ENCODE data around the gene MYO1A. TPM values are rescaled to one million over a fixed set of nuclear protein-coding genes. Genes with fewer than 3 reads are reported as not detected.
"Not testable (repeated sequence)": the region's sequence is repeated elsewhere in the genome, so short reads cannot be mapped to it uniquely, and the experiment has no call there.

The MYO1A gene
- polyA plus RNA-seq, 10 donors: 0.11 to 0.71 (median 0.33) TPM; not detected in 4

DNA sequence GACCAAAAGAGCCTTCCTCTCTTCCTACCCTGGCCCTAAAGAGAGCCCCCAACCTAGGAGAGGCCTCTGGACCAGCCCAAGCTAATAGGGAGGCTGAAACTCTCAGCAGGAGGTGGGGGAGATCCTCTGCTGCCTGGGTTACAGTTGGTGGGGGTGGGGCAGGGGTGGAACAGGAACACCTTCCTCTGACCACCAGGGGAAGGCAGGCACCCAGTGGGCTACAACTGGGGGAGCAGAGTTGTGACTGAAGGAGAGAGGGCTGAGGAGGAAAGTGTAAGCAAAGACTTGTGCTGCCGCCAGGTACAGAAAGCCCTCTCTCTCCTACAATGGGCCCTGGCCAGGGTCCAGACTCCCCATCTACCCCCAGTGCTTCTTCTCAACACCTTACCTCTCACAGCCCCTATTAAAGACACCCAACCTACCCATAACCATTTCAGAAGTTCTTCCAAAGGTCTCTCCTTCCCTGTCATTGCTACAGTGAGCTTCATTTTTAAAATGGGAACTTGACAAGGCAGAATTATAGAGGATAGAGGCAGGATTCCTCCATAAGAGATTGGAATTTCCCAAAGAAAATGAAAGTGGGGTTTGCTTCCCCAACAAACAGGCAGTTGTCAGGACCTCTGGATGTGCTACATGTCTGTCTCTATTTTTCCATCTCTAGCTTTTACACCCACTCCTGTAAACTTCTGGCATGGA, 1.4 kb downstream of the MYO1A start:
- DNase-seq: no peak

DNA sequence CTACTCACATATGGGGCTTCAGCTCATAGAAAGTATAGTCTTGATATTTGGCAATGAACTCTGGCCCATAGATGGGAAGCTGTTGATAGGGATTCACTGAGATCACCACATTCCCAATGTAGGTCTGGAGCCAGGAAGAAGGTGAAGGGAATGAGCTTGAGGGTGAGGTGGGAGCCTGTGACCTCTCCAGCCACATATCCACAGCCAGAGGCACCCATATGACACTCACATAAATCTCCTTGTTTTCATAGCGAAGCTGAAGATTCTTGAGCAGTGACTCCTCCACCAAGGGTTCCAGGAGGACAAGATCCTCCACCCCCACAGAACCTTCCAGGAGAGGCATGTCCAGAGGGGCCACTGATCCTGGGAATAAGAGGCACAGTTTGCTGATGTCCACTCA, 1.9 kb downstream of the MYO1A start:
- no peak for DNase-seq

DNA sequence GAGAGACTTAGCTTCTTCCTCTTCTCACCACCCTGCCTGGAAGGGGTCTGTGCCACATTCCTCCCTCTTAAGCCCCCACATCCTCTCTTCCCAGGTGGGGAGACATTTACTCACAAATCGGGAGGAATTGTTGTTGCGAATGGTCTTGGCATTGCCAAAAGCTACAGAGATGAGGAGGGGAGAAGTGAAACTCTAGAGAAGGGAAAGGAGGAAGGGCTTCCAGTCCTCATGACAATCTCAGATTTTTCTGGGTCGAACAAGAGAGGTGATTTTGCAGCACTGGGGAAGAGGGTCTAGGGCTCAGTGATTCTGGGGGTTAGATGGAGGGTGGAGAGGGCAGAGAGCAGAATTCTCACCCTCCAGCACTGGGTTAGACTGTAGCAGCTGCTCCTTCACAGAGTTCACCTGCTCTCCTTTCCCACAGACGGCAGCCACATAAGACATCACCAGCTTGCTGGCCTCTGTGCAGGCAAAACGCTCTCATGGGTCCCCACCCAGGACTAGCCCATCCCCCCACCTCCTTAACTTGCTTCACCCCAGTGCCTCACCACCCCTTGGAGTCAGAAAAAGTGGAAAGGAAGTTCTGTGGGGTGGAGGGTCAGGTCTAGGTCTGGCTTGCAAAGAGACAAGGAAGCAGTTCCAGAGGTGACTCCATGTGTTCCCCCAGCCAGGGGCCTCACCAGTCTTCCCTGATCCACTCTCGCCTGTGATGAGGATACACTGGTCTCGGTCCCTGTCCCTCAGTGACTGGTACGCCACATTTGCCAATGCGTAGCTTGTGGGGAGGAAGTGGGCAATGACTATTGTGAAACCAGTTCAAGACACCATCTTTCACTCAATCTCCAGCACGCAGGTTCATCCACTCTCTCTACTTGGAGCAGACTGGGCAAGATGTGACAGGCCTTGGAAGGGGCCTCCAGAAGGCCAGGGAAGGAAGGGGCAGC, 2.7 kb downstream of the MYO1A start:
- no peak for DNase-seq

DNA sequence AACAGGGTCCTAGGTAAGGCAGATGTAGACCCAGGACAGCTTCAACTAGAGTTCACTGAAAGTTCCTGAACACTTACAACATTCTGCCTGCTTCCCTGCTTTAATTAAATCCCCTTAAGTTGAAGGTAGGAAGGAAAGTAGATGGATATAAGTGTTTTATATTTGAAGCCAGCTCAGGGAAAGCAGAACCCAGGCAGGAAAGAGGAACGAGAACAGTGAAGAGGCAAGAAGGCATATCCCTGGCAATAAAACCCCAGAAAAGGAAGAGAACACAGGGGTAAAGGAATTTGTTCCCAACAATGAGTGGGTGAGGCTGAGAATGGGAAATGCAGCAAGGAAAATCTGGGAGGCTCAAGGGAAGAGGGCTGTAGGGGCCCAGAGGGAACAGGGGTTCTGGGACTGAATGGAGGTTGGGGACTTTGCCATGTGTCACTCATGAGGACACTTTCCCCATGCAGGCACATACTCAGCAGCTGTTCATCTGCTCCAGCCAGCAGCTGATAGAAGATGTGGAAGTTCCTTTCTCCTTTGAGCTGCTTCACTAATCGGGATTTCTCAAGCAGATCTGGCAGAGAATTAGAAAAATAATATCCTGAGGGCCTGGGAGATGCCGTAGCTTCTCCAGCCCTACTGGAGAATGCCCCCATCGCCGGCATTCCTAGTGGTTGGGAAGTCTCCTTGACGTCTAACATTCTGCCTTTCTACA, 3.7 kb downstream of the MYO1A start:
- no peak for DNase-seq

DNA sequence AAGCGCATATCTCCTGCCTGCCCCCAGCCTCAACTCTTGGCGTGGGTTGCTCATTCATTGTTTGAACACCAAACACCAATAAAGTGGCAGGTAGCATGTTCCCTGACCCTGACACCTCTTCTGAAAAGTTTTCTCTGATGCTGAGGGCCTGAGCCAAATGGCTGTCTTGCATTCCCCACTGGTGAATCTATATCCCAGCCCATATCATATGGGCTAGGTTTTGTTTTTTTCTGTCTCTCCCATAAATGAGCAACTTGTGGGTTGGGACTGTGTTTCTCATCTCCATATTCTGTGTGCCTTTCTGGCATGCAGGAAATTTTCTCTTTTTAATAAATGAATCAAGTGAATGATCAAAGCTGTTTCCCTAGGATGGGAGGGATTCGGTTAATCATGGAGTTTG, 5.0 kb downstream of the MYO1A start:
- DNase-seq: no peak

DNA sequence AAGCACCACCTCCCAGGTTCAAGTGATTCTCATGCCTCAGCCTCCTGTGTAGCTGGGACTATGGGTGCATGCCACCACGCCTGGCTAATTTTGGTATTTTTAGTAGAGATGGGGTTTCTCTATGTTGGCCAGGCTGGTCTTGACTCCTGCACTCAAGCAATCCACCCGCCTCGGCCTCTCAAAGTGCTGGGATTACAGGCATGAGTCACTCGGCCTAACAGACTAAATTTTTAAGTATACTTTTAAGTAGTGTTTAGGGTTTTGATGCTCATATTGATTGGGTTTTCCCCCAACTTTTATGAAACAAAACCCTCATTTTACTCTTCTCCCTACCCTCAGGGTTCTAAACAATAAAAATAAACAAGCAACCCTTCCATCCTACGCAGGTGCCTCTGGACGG, 5.5 kb downstream of the MYO1A start:
- no peak for DNase-seq

DNA sequence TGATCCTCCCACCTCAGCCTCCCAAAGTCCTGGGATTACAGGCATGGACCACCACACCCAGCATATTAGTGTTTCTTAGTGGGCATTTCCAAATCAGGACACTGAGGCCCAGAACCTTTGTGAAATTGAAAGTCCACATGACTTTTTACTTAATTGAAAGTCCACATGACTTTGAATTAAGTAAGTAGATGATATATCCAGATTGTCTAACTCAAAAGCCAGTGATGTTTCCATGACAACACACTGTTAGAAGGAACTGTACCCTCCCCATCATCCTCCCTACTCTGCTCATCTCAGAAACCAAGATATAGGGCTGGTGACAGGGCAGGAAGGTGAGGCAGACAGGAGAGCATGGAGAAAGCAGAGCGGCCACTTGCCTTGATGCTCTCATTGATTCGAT, 7.2 kb downstream of the MYO1A start:
- DNase-seq: no peak

DNA sequence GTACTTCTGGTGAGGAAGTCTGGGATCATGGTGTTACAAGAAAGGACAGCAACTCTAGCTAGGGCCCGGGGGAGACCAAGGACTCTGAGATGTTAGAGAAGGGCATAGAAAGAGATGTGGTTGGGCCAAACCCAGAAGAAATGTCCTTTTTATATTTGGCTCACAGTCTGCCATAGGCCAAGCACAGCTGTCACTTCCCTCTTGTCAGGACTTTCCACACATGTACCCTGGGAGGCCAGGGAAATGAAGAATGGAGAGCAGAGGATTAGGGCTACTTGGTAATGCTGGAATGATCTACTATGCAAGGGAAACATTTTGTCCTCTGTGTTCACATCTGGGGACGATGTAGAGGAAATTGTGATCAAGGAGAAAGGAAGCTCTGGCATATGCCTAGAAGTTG, 9.2 kb downstream of the MYO1A start:
- DNase-seq: no peak

DNA sequence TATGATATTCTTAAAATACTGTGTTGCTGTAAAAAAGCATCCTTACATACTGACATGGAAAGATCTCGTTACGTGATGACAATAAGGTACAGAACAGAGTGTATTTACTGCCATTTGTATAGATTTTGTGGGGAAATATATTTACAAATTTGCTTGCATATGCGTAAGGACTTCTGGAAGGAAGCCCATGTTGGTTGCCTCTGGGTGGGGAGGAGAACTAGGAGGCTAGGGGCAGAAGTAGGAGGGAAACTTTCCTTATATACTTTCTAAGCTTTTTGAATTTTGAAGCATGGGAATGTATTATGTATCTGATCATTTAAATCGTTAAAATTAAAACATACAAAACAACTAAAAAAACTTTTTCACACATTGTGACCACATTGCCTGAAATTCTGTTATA, 9.7 kb downstream of the MYO1A start:
- no peak for DNase-seq

DNA sequence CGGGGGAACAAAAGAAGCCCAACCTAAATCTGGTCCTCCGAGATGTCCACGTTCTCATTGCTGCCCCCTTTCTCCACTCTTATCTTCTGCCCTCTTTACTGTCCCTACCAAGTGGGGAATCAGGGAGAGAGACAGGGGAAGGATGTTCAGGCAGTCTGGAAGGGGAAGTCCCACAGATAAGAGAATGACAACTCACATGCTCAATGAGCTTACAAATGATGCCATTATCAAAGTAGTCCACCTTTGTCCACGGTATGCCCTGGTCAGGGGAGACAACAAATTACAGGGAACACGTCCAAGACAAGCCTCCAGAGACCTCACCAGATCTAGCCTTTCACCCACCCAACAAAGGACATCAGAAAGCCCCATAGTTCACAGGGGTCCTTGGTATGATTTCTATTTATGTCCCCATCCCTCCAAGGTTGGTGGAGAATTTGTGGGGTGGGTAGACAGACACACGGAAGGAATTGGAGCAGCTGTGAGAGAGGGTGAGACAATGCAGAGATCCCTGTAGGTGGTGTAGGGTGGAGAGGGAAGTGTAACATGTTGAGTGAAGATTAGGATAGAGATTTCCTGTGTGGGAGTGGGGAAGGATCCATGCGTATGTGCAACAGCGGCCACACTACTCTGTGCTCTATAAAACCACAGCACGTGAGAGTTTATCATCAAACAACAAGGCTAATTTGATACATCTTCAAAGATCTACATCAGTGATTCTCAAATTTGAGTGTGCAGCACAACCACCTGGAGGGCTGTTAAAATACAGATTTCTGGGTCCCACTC, 10.7 kb downstream of the MYO1A start:
- DNase-seq: no peak

DNA sequence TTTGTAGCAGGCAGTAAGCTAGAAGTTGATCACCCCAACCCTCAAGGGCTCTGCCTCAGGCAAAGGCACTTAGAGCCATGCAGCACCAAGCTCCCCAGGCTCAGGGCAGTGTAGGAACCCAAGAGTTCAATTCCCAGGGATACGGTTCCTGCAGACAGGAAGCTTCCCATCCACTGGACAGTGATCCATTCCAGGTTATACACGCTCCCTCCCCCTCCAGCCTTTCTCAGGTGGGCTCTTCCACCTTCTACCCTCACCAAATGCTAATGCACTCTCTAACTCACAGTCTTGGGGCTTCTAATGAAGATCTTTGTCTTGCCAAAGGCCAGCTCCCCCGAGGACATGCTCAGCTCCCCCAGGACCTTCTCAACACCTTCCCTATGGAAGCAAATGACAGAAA, 12.7 kb downstream of the MYO1A start:
- no peak for DNase-seq

DNA sequence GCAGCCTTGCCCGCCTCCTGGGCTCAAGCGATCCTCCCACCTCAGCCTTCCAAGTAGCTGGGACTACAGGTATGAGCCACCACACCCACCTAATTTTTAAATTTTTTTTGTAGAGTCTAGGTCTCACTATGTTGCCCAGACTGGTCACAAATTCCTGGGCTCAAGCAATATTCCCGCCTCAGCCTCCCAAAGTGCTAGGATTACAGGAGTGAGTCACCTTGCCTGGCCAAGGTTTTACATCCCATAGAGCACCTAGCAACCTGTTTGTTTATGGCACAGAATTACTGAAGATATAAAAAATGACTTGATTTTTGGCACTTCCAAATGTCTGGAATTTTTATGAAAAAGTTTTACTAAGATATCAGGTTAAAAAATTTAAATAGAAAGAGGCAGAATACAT, 16.5 kb downstream of the MYO1A start:
- no peak for DNase-seq

DNA sequence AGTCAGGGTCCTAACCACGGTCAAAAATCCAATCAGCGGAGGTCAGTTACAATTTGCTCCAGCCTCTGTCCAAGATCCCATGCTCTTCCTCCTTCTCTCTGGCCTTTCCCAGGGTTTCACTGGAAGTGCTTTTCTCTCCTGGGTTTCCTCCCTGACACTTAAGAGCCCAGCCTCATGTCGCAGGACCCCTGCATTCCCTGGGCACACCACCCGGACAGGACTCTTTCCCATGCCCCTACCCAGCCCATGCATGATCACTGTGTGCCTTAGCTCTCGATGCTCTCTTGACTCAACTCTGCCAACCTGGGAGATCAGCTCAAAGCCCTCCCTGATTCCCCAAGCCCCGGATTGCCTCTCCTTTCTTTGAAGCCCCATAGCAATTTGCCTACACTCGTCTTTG, 18.1 kb downstream of the MYO1A start:
- no peak for DNase-seq

DNA sequence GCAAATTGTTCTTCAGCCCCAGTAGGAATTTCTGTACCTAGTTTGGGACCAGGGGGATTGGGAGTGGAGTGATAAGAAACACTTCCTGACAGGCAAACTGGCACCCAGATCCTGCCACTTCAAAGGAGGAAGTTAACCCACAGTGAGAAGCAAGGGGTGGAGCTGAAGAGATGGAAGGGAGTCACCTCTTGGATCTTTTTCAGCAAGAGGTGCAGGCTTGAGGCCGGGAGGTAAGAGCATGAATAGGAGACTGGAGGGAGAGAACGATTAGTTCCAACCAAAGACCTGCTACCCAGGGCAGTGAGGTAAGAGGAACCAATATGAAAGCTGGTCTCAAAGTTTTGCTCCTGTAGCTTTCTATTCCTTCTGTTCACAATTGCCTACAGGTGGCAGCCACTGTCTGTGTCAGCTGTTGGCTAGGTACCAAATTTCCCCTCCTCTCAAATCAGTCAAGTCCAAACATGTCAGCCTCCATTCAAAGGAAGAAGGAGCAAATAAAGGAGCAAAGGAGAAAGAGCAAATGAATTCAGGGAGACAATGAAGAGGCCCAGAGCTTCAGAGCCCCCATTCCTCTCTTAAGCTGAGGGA, 18.7 kb downstream of the MYO1A start:
- no peak for DNase-seq

DNA sequence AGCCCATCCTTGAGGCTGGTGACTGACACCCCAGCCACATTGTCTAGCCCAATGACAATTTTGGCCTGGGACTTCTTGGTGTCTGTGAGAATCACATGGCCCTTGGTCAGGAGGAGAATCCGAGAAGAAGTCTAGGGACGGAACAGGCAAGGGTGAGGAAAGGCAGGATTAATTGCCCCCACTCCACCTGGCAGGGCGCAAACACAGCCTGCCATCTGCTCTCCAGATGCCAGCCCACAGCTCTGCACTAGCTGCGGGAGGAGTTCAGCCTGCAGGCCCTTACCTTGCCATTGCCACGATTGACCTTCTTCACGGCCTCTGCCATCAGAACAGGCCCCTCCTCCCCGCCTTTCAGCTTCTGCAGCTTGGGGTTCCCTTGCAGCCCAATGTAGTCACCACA, 20.5 kb downstream of the MYO1A start:
- DNase-seq: no peak

DNA sequence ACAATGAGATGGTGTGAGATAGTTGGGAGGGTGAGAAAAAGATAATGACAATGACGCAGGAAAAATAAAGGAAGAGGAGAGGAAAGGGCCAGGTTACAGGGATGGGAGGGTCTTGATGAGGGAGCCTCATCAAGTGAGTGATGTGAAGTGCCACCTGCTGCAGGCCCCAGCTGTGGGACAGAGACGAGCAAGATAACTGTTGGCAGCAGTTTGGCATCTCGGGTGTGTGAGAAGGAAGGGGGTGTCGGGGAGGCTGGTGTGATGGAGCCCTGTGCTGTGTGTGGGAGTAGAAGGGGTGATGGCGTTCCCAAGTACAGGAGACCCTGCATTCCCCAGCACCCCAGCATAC, 22.1 kb downstream of the MYO1A start:
- DNase-seq: no peak

DNA sequence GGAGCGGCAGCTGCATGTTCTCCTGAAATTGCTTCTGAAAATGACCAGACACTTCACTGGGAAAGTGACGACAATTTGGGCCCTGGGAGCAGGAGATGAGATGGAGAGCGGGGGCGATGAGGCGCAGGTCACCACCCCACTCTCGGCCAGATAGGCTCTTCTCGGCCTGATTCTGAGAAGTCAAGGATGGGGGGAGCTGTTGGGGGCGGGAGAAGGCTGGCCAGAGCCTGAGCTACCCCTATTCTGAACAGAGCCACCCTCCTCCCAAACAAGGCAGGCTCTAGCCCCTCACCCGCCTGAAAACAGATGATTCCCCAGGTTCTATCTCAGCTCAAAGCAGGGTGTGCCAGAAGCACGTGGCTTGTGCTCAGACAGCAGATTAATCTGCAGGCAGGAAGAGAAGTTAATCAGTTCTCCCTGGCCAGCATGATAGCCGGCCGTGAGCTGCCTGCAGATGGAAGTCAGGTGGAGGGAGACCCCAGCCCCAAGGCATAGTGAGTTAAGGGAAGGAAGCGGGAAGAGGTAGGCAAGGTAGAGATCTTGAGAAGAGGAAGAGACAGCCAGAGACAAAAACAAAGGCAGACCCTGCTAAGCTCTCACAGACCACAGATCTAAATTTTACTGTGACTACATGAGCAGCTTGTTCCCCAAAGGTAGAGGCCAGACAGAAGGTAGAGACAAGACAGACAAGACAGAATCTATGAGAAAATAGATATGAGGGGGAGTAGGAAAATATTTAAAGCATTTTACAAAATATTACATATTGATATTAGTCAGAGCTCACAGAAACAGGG, 22.7 kb downstream of the MYO1A start:
- DNase-seq: no peak

DNA sequence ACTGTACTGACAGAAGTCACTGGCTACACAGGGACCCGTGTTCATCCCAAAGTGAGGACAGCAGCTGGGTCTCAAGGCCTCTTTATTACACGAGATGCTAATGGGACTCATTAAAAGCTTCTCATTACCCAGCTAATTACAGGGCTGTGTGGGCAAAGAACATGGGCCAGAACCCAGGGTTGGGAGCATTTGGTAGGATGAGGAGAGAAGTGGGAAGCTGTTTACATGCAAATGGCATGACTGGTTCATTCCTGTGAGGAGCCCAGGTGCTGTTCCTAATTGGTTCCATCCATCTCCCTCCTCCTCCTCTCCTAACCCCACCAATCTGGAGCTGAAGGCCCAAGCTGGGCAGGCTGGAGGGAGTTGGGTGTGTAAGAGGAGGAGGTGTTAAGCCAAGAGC, 24.7 kb downstream of the MYO1A start:
- no peak for DNase-seq

DNA sequence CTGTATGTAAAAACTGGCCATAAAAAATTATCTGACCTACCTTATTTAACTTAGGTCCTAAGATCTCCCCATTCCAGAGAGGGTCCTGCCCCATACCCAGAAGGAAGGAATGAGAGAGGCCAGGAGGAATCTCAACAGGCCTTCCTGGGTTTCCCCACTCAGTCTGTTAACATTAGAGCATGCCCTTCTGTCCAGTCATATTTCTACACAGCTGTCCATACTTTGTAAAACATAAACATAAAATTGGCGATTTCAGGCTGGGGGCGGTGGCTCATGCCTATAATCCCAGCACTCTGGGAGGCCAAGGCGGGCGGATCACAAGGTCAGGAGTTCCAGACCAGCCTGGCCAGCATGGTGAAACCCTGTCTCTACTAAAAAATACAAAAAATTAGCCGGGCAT, 27.6 kb downstream of the MYO1A start:
- not testable (repeated sequence) for DNase-seq

DNA sequence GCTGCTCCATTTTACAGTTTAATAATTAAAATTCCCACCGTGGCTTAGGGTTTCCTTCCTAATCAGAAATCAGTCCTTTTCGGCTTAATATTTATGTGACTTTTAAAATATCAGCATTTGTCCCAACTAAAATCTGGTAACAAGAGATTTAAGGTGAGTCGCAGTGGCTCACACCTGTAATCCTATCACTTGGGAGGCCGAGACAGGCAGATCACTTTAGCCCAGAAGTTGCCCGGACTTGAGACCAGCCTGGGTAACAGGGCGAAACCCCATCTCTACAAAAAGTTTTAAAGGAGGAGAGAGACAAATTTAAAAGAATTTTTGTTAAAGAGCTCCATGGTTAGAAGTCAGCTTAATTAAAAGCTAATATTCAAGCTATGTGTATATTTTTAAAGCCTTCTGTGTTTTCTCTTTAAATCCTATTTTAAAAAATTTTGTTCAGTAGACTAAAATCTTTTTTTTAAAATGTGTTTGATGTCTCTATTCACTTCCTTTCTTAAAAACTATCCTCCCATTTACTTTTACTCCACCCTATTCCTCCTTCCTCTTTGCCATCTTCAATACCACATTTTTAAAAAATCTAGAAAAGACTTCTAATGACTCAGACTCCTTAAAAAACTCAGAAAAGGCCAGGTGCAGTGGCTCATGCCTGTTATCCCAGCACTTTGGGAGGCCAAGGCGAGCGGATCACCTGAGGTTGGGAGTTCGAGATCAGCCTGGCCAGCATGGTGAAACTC, 29.8 kb downstream of the MYO1A start:
- DNase-seq: no peak
